Lung (tissue), 12 donors: Measurements from ENCODE around the gene JAK1. TPM values are rescaled to one million over a fixed set of nuclear protein-coding genes. Genes with fewer than 3 reads are reported as not detected.

Experiments used
- ATAC-seq: fragments of 200-7000 bp; cut with Tn5 transposase; one replicate; pipeline ENCODE4 v1.9.1; 2020; ENCODE audit warnings: moderate number of reproducible peaks; ENCODE audit not compliant: insufficient read depth, low FRiP score
- DNase-seq, 3 donors: peaks; one replicate each; pipeline ENCODE4 v3.0.0-alpha.2; 2013 to 2017
- H3K27ac ChIP-seq, 2 donors: one replicate each; pipeline ENCODE4 v1.5.1; 2013; ENCODE audit warnings: mild to moderate bottlenecking in 2 of 2, moderate library complexity in 2 of 2, control low read depth in 1 of 2, inconsistent platforms in 1 of 2, low read depth in 1 of 2, low read length in 1 of 2
- H3K27me3 ChIP-seq, 3 donors: one replicate each; pipeline ENCODE4 v1.5.1; 2013; ENCODE audit warnings: low read length in 2 of 3; ENCODE audit not compliant: control insufficient read depth in 3 of 3, insufficient read depth in 3 of 3
- H3K36me3 ChIP-seq, 4 donors: one replicate each; pipeline ENCODE4 v1.5.1; 2013; ENCODE audit warnings: low read length in 4 of 4, mild to moderate bottlenecking in 1 of 4, moderate library complexity in 1 of 4; ENCODE audit not compliant: control insufficient read depth in 4 of 4, insufficient read depth in 4 of 4
- H3K4me1 ChIP-seq, 5 donors: one replicate each; pipeline ENCODE4 v1.5.1; 2013; ENCODE audit warnings: low read length in 5 of 5, mild to moderate bottlenecking in 2 of 5, moderate library complexity in 1 of 5; ENCODE audit not compliant: control insufficient read depth in 5 of 5, insufficient read depth in 5 of 5
- H3K4me3 ChIP-seq: one replicate; pipeline ENCODE4 v1.5.1; 2013; ENCODE audit warnings: mild to moderate bottlenecking, control low read depth, moderate library complexity
- H3K9ac ChIP-seq, 2 donors: one replicate each; pipeline ENCODE4 v1.5.1; 2013; ENCODE audit warnings: low read length in 2 of 2, control low read depth in 1 of 2; ENCODE audit not compliant: insufficient read depth in 1 of 2
- H3K9me3 ChIP-seq, 4 donors: one replicate each; pipeline ENCODE4 v1.5.1; 2013; ENCODE audit warnings: low read length in 3 of 4, mild to moderate bottlenecking in 1 of 4, moderate library complexity in 1 of 4; ENCODE audit not compliant: control insufficient read depth in 4 of 4, insufficient read depth in 3 of 4
- WGBS, 2 donors: extraction: QIAGEN DNeasy Blood & Tissue Kit; methylation state at CpG; one replicate each; pipeline ENCODE4 v1.1.7; 2013; 5-methylcytosine and 5-hydroxymethylcytosine counted together
- polyA plus RNA-seq, 2 donors: library from polyadenylated mRNA; stranded (reverse); fragments of 200-250 nt; gene quantifications; one replicate each; pipeline ENCODE4 v1.2.1, GENCODE V29; 2013
- total RNA-seq, 2 donors: library from RNA; depleted of rRNA in 1 of 2; stranded (reverse); fragments of >200 nt in 1 of 2; gene quantifications; one replicate each; pipeline ENCODE4 v1.2.1, GENCODE V29; 2014 to 2021
- TF ChIP-seq, protein P1 (sequence below): IDR thresholded peaks from 2 replicates; pipeline ENCODE4 v1.5.1; 2012; ENCODE audit warnings: mild to moderate bottlenecking; ENCODE audit errors: control extremely low read depth, extremely low read depth
- donor health status: control.
- donor health status: control.
- donor health status: Bipolar disorder and iron deficiency.
- donor health status: healthy.
- donor health status: DM: yes; HTN: yes; CAD: no.

Gene JAK1
- total and polyA plus RNA-seq, 4 donors: 26.7 to 162 (median 116) TPM

DNA sequence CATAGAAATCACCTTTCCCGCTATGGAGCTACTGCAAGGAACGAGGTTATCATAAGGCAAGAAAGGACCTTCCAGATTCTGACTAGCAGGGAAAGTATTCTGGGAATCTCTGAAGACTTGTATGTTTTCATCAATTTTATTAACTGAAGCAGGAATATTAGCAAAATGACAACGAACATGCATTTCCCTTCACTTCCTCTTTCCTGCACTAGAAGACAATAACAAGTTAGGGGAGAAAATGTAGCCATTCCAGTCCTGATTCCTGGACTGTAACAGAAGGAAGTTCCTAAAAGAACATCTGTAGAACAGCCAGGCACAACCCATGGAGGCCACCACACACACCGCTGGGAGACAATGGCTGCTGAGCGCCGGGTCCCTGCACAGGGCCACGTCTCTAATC lies 114.7 kb downstream of the JAK1 start:
- TF ChIP-seq, protein P1, sequence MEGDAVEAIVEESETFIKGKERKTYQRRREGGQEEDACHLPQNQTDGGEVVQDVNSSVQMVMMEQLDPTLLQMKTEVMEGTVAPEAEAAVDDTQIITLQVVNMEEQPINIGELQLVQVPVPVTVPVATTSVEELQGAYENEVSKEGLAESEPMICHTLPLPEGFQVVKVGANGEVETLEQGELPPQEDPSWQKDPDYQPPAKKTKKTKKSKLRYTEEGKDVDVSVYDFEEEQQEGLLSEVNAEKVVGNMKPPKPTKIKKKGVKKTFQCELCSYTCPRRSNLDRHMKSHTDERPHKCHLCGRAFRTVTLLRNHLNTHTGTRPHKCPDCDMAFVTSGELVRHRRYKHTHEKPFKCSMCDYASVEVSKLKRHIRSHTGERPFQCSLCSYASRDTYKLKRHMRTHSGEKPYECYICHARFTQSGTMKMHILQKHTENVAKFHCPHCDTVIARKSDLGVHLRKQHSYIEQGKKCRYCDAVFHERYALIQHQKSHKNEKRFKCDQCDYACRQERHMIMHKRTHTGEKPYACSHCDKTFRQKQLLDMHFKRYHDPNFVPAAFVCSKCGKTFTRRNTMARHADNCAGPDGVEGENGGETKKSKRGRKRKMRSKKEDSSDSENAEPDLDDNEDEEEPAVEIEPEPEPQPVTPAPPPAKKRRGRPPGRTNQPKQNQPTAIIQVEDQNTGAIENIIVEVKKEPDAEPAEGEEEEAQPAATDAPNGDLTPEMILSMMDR: no peak
- Histone ChIP-seq H3K27me3 (no peaks in the 10 kb centered on the region), H3K27ac (no peak overlapping the region), H3K9ac (no peak overlapping the region), H3K9me3 (no peaks in the 10 kb centered on the region), H3K4me1 (no peaks in the 10 kb centered on the region), H3K36me3 (peaks cover 39 to 63% (median 46%) of the 10 kb centered on the region in 4 donors), H3K4me3 (no peak overlapping the region)
- WGBS, 2 donors: 74 to 80% methylated on average over 7 of the region's 7 CpGs
- ATAC-seq: no peak
- no peak for DNase-seq

DNA sequence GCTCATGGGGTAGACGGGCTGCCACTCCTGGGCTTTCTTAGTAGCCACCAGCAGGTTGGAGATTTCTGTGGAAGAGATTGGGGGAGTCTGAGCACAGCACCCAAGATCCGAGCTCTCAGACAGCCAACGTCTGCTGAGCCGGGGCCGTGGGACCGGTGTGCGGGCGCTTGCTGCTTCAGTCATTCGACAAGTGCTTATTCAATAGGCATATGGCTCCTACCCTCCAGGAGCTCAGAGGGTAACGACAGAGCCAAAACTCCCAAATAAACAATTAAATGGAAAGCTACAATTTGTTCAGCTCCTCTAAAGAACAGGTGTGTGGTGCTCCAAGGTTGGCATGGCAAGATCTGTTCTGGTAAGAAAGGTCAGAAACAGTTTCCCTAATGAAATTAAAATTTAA lies 115.5 kb downstream of the JAK1 start:
- Histone ChIP-seq H3K36me3 (peaks cover 33 to 67% (median 39%) of the 10 kb centered on the region in 4 donors), H3K27ac (no peak overlapping the region), H3K27me3 (no peaks in the 10 kb centered on the region), H3K9me3 (no peaks in the 10 kb centered on the region), H3K4me1 (no peaks in the 10 kb centered on the region), H3K4me3 (no peak overlapping the region), H3K9ac (no peak overlapping the region)
- 87 to 93% methylated on average over 10 of the region's 10 CpGs for WGBS, 2 donors
- DNase-seq (no peak), ATAC-seq (no peak)
- TF ChIP-seq, protein P1: no peak

DNA sequence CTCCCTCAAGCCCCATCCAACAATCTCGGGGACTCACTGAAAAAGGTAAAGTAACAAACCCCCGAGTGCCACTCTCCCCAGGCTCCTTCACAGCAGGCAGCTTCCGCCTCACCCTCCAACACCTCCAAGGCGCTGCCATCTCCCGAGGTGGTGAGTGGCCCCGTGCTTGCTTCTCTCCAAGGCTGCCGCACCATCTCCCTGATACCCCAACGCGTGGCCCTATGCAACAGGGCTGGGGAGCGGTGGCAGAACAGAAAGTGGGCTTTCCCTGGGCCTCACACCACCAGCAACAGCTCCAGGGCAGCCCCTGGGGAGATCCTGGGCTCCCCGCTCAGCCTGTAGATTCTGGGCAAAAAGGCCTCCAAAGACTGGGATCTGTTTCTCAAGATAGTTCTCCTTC lies 116.4 kb downstream of the JAK1 start:
- Histone ChIP-seq H3K36me3 (peaks cover 31 to 71% (median 34%) of the 10 kb centered on the region in 4 donors), H3K9ac (no peak overlapping the region), H3K9me3 (no peaks in the 10 kb centered on the region), H3K27me3 (no peaks in the 10 kb centered on the region), H3K27ac (no peak overlapping the region), H3K4me1 (no peaks in the 10 kb centered on the region), H3K4me3 (no peak overlapping the region)
- 95 to 96% methylated on average over 11 of the region's 11 CpGs for WGBS, 2 donors
- TF ChIP-seq, protein P1: no peak
- DNase-seq (no peak), ATAC-seq (no peak)

DNA sequence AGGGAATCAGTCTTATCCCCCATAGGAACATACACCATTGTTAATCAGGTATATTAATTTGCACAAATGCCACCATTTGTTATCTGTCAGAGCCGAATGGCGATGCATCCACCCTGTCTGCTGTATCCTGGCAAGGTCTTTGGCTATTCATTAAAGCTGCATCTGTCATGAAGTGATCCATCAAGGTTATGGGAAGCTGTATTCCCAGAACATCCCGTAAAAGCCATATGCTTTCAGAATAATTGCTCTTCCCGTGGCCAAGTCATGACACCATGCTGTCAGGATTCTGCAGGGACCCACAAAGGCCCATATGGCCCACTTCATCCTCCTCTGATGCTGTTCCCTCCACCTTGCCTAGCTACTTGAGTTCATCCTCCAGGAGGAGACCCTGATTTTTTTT lies 117.5 kb downstream of the JAK1 start:
- DNase-seq: no peak
- WGBS, 2 donors: 84 to 94% methylated on average over 4 of the region's 4 CpGs
- no peaks in the 10 kb centered on the region for H3K9me3 ChIP-seq
- TF ChIP-seq, protein P1: no peak
- no peak overlapping the region for H3K9ac ChIP-seq
- H3K27ac ChIP-seq: no peak overlapping the region
- no peak overlapping the region for H3K4me3 ChIP-seq
- no peaks in the 10 kb centered on the region for H3K27me3 ChIP-seq
- no peaks in the 10 kb centered on the region for H3K4me1 ChIP-seq
- ATAC-seq: no peak
- H3K36me3 ChIP-seq: peaks cover 28 to 71% (median 31%) of the 10 kb centered on the region in 4 donors
